Astrocyte of the spinal cord (primary cell): ENCODE data around the gene CRACDL.

Experiments used
- DNase-seq: peaks from one replicate; pipeline ENCODE4 v3.0.0; 2011; ENCODE audit warnings: low read depth, low spot score
- H3K4me3 ChIP-seq: 2 replicates; pipeline ENCODE4 v1.5.1; 2011; ENCODE audit warnings: low read depth, mild to moderate bottlenecking, low read length, moderate library complexity
- CTCF ChIP-seq: IDR thresholded peaks from 2 replicates; pipeline ENCODE4 v1.5.1; 2012; ENCODE audit warnings: low read depth, mild to moderate bottlenecking, low read length, inconsistent platforms
- in situ Hi-C: cut with HindIII; loops from 2 replicates; pipeline ENCODE4 v1.10.0; 2017; ENCODE audit warnings: low sequenced_read_pairs

Gene CRACDL

GRCh38 chr2:98928242-98928641 is 7.8 kb downstream of the CRACDL start:
- in situ Hi-C loops = no loop called here
- no peak for DNase-seq
- no peak for TF ChIP-seq CTCF
- no peak overlapping the region for H3K4me3 ChIP-seq

GRCh38 chr2:98927027-98927426 is 9.0 kb downstream of the CRACDL start:
- TF ChIP-seq CTCF = no peak
- DNase-seq = no peak
- H3K4me3 ChIP-seq = no peak overlapping the region
- in situ Hi-C loops = no loop called here

GRCh38 chr2:98926601-98927000 is 9.4 kb downstream of the CRACDL start:
- in situ Hi-C loops = no loop called here
- DNase-seq = peak; percentile 23
- H3K4me3 ChIP-seq = no peak overlapping the region
- TF ChIP-seq CTCF = no peak

GRCh38 chr2:98924910-98925309 is 11.1 kb downstream of the CRACDL start:
- no peak for TF ChIP-seq CTCF

GRCh38 chr2:98924038-98924830 is 11.8 kb downstream of the CRACDL start:
- no peak for DNase-seq
- no peak overlapping the region for H3K4me3 ChIP-seq
- TF ChIP-seq CTCF = no peak
- in situ Hi-C loops = no loop called here

More at GRCh38 chr2:98924910-98925309, 11.1 kb downstream of the CRACDL start:
- no peak for DNase-seq
- in situ Hi-C loops = no loop called here
- H3K4me3 ChIP-seq = no peak overlapping the region

GRCh38 chr2:98923244-98923940 is 12.6 kb downstream of the CRACDL start:
- H3K4me3 ChIP-seq = no peak overlapping the region
- no peak for DNase-seq
- in situ Hi-C loops = no loop called here
- TF ChIP-seq CTCF = no peak
